ENCODE data around the gene LMTK2. TPM values are rescaled to one million over a fixed set of nuclear protein-coding genes. Genes with fewer than 3 reads are reported as not detected.
A peak's percentile ranks its signal among the peaks of the same experiment; 100 is the strongest.

The LMTK2 gene
- total RNA-seq, 1 donor = 7.3 TPM

GRCh38 chr7:98252425-98253054, 145.9 kb downstream of the LMTK2 start:
- no peak for DNase-seq (ENCODE audit: low read depth in 2 of 3, low spot score in 2 of 3)

- DNase-seq (ENCODE audit: low read depth in 2 of 3, low spot score in 2 of 3) = no peak
These were observed 147.9 kb downstream of the LMTK2 start for GRCh38 chr7:98254516-98254915.

- DNase-seq (ENCODE audit: low read depth in 2 of 3, low spot score in 2 of 3) = peak in 1 of 3 donors; percentile 10
These were observed 148.4 kb downstream of the LMTK2 start for GRCh38 chr7:98254951-98255610.

- no peak for DNase-seq (ENCODE audit: low read depth in 2 of 3, low spot score in 2 of 3)
These were observed 149.8 kb downstream of the LMTK2 start for GRCh38 chr7:98256431-98256830.

GRCh38 chr7:98257701-98258100, 151.0 kb downstream of the LMTK2 start:
- no peak for DNase-seq (ENCODE audit: low read depth in 2 of 3, low spot score in 2 of 3)

Other genes starting within 250 kb of the LMTK2 start
- 4.3 TPM for gene ASNS, start 234.5 kb upstream of the LMTK2 start, total RNA-seq
- not detected for gene OCM2, start 116.7 kb upstream of the LMTK2 start, total RNA-seq
- 0.27 TPM for gene BHLHA15, start 104.6 kb downstream of the LMTK2 start, total RNA-seq
- gene TECPR1, start 145.4 kb downstream of the LMTK2 start, total RNA-seq = 24.5 TPM
- gene BRI3, start 174.8 kb downstream of the LMTK2 start, total RNA-seq = 30.2 TPM